H1 (cell line): ENCODE data around the gene SOX30. TPM values are rescaled to one million over a fixed set of nuclear protein-coding genes. Genes with fewer than 3 reads are reported as not detected.

Source experiments
- CTCF ChIA-PET: fragments of 300-600 bp; sonication (Branson Sonifier 250); formaldehyde crosslinking; loops from one replicate; lab custom pipeline; 2021; ENCODE audit not compliant: partially characterized antibody; lab: Charles Lee
- POLR2A ChIA-PET: fragments of 300-600 bp; sonication (Branson Sonifier 250); formaldehyde crosslinking; loops from one replicate; lab custom pipeline; 2021; ENCODE audit warnings: inconsistent platforms; ENCODE audit not compliant: partially characterized antibody; lab: Charles Lee
- DNase-seq, 2 experiments: peaks; one replicate each; pipeline versions ENCODE4 v3.0.0 to v3.0.0-alpha.2; 2010 to 2022; ENCODE audit warnings: low spot score in 2 of 2, low read depth in 1 of 2, mixed read lengths in 1 of 2
- FAIRE-seq: peaks from 2 replicates; lab custom pipeline; 2011; peaks lifted over from hg19 to GRCh38; lab: Jason Lieb, UNC
- H2AFZ ChIP-seq: 2 replicates; pipeline ENCODE4 v1.8.1; 2012; ENCODE audit warnings: low read length, inconsistent platforms
- H2AK5ac ChIP-seq: 2 replicates; pipeline ENCODE4 v1.6.1; 2013; ENCODE audit warnings: low read depth, low read length
- H2BK120ac ChIP-seq: replicated peaks from 2 replicates; pipeline ENCODE3; 2013; ENCODE audit warnings: low read depth, low read length, inconsistent platforms
- H2BK12ac ChIP-seq: 2 replicates; pipeline ENCODE4 v1.6.1; 2013; ENCODE audit warnings: low read depth, low read length
- H2BK15ac ChIP-seq: 2 replicates; pipeline ENCODE4 v1.6.1; 2013; ENCODE audit warnings: low read length
- H2BK20ac ChIP-seq: 2 replicates; pipeline ENCODE4 v1.6.1; 2013; ENCODE audit warnings: low read length
- H2BK5ac ChIP-seq: 2 replicates; pipeline ENCODE4 v1.6.1; 2013; ENCODE audit warnings: low read depth, low read length
- H3K14ac ChIP-seq: 2 replicates; pipeline ENCODE4 v1.6.1; 2013; ENCODE audit warnings: inconsistent platforms; ENCODE audit not compliant: insufficient read length
- H3K18ac ChIP-seq: 2 replicates; pipeline ENCODE4 v1.6.1; 2013; ENCODE audit warnings: low read length; ENCODE audit errors: extremely low read depth
- H3K23ac ChIP-seq: 2 replicates; pipeline ENCODE4 v1.6.1; 2013; ENCODE audit warnings: inconsistent platforms; ENCODE audit not compliant: insufficient read length
- H3K23me2 ChIP-seq: 2 replicates; pipeline ENCODE4 v1.6.1; 2013; ENCODE audit warnings: low read depth, low read length
- H3K27ac ChIP-seq: 2 replicates; pipeline ENCODE4 v1.6.1; 2011; ENCODE audit warnings: low read depth, low read length, inconsistent platforms
- H3K27me3 ChIP-seq, 4 experiments: replicated peaks in 1 of 4; 1 replicate in 1 of 4; 2 replicates in 3 of 4; pipeline versions ENCODE4 v1.6.1 to v1.8.1; 2011 to 2013; ENCODE audit warnings: low read length in 3 of 4, mild to moderate bottlenecking in 3 of 4, inconsistent platforms in 2 of 4, mixed read lengths in 2 of 4, moderate library complexity in 1 of 4; ENCODE audit not compliant: control insufficient read depth in 3 of 4, insufficient read depth in 3 of 4; ENCODE audit errors: extremely low read depth in 1 of 4
- H3K36me3 ChIP-seq, 4 experiments: 2 replicates each; pipeline versions ENCODE4 v1.6.1 to v1.8.1; 2011 to 2013; ENCODE audit warnings: mild to moderate bottlenecking in 4 of 4, low read length in 3 of 4, moderate library complexity in 2 of 4, control low read depth in 1 of 4, inconsistent platforms in 1 of 4; ENCODE audit not compliant: insufficient read depth in 4 of 4, control insufficient read depth in 2 of 4
- H3K4ac ChIP-seq: replicated peaks from 2 replicates; pipeline ENCODE3; 2013; ENCODE audit warnings: low read length, low read depth, mixed read lengths, inconsistent platforms; ENCODE audit not compliant: insufficient read length
- H3K4me1 ChIP-seq, 4 experiments: replicated peaks in 1 of 4; 1 replicate in 1 of 4; 2 replicates in 3 of 4; pipeline versions ENCODE4 v1.6.1 to v1.8.1; 2011 to 2013; ENCODE audit warnings: low read length in 3 of 4, inconsistent platforms in 2 of 4, mixed read lengths in 1 of 4; ENCODE audit not compliant: insufficient read depth in 4 of 4, control insufficient read depth in 3 of 4
- H3K4me2 ChIP-seq, 2 experiments: 2 replicates each; pipeline versions ENCODE4 v1.6.1 to v1.8.1; 2011 to 2013; ENCODE audit warnings: low read depth in 2 of 2, low read length in 2 of 2, control low read depth in 1 of 2, inconsistent platforms in 1 of 2, mild to moderate bottlenecking in 1 of 2; ENCODE audit not compliant: insufficient read depth in 1 of 2
- H3K4me3 ChIP-seq, 4 experiments: fragments of 200-600, 300-600 bp in 1 of 4; sonication (generic), shearing (Covaris generic), sonication (Bioruptor Twin) in 1 of 4; 2 replicates each; pipeline versions ENCODE4 v1.5.1 to v1.8.1; 2011 to 2016; ENCODE audit warnings: low read length in 4 of 4, low read depth in 3 of 4, control low read depth in 2 of 4, inconsistent platforms in 2 of 4, mild to moderate bottlenecking in 2 of 4, mixed read lengths in 1 of 4, moderate library complexity in 1 of 4; ENCODE audit not compliant: insufficient read depth in 2 of 4; ENCODE audit errors: extremely low read depth in 1 of 4
- H3K56ac ChIP-seq: replicated peaks from 2 replicates; pipeline ENCODE3; 2013; ENCODE audit warnings: low read depth, mild to moderate bottlenecking, mixed read lengths, low read length, inconsistent platforms; ENCODE audit not compliant: insufficient read length
- H3K79me1 ChIP-seq: 2 replicates; pipeline ENCODE4 v1.6.1; 2013; ENCODE audit warnings: low read depth, low read length, control low read depth
- H3K79me2 ChIP-seq, 2 experiments: 2 replicates each; pipeline versions ENCODE4 v1.6.1 to v1.8.1; 2012 to 2013; ENCODE audit warnings: low read length in 2 of 2, mild to moderate bottlenecking in 2 of 2, inconsistent platforms in 1 of 2; ENCODE audit not compliant: insufficient read depth in 2 of 2, control insufficient read depth in 1 of 2
- H3K9ac ChIP-seq, 4 experiments: replicated peaks in 1 of 4; 1 replicate in 1 of 4; 2 replicates in 3 of 4; pipeline versions ENCODE4 v1.6.1 to v1.8.1; 2011 to 2013; ENCODE audit warnings: low read depth in 3 of 4, low read length in 3 of 4, control low read depth in 2 of 4, mild to moderate bottlenecking in 2 of 4, moderate library complexity in 2 of 4, inconsistent platforms in 1 of 4; ENCODE audit errors: extremely low read depth in 1 of 4
- H3K9me3 ChIP-seq, 2 experiments: 2 replicates each; pipeline versions ENCODE4 v1.6.1 to v1.8.1; 2012 to 2013; ENCODE audit warnings: mild to moderate bottlenecking in 2 of 2, moderate library complexity in 2 of 2, control low read depth in 1 of 2, inconsistent platforms in 1 of 2, low read depth in 1 of 2, low read length in 1 of 2, mixed read lengths in 1 of 2; ENCODE audit not compliant: insufficient read depth in 2 of 2
- H4K20me1 ChIP-seq, 2 experiments: replicated peaks in 1 of 2; 2 replicates each; pipeline versions ENCODE3 to v1.8.1; 2011 to 2013; ENCODE audit warnings: inconsistent platforms in 2 of 2, low read length in 2 of 2, mild to moderate bottlenecking in 1 of 2; ENCODE audit not compliant: insufficient read depth in 2 of 2, control insufficient read depth in 1 of 2
- H4K5ac ChIP-seq: 2 replicates; pipeline ENCODE4 v1.6.1; 2013; ENCODE audit warnings: low read length, low read depth, mixed read lengths, inconsistent platforms; ENCODE audit not compliant: insufficient read length
- H4K8ac ChIP-seq: 2 replicates; pipeline ENCODE4 v1.8.0; 2013; ENCODE audit warnings: mild to moderate bottlenecking, moderate library complexity, low read length, inconsistent platforms; ENCODE audit not compliant: insufficient read depth; ENCODE audit errors: extremely low read depth
- H4K91ac ChIP-seq: replicated peaks from 2 replicates; pipeline ENCODE3; 2013; ENCODE audit warnings: low read length, mixed read lengths, inconsistent platforms; ENCODE audit not compliant: insufficient read length
- BCL11A ChIP-seq, 2 experiments: IDR thresholded peaks; one replicate each; pipeline ENCODE4 v1.6.1; 2011; ENCODE audit warnings: low read depth in 2 of 2, low read length in 2 of 2, mild to moderate bottlenecking in 2 of 2
- CEBPB ChIP-seq: IDR thresholded peaks from 2 replicates; pipeline ENCODE4 v1.6.1; 2012; ENCODE audit warnings: low read depth, low read length
- EZH2 ChIP-seq: fragments of 200-600 bp; sonication (generic); IDR thresholded peaks from 2 replicates; pipeline ENCODE4 v1.7.1; 2012; ENCODE audit warnings: low read depth, mild to moderate bottlenecking, moderate library complexity, low read length, inconsistent platforms; ENCODE audit not compliant: severe bottlenecking
- GABPA ChIP-seq: IDR thresholded peaks from 2 replicates; pipeline ENCODE4 v1.6.1; 2011; ENCODE audit warnings: mild to moderate bottlenecking, low read length, moderate library complexity, borderline replicate concordance; ENCODE audit not compliant: insufficient read depth
- GTF2F1 ChIP-seq: IDR thresholded peaks from 2 replicates; pipeline ENCODE4 v1.6.1; 2012; ENCODE audit warnings: low read depth, low read length, improper control_type of control experiment, borderline replicate concordance
- HDAC6 ChIP-seq: IDR thresholded peaks from one replicate; pipeline ENCODE4 v1.7.1; 2012; ENCODE audit warnings: low read depth, mild to moderate bottlenecking, inconsistent platforms, low read length, moderate library complexity
- POLR2A ChIP-seq, 2 experiments: IDR thresholded peaks; 1 replicate in 1 of 2; 2 replicates in 1 of 2; pipeline ENCODE4 v1.6.1; 2011; ENCODE audit warnings: low read depth in 2 of 2, low read length in 2 of 2, mild to moderate bottlenecking in 2 of 2; ENCODE audit errors: control extremely low read depth in 1 of 2
- POLR2AphosphoS5 ChIP-seq: IDR thresholded peaks from 2 replicates; pipeline ENCODE4 v1.6.1; 2011; ENCODE audit warnings: low read depth, low read length
- POU5F1 ChIP-seq: IDR thresholded peaks from 2 replicates; pipeline ENCODE4 v1.6.1; 2011; ENCODE audit warnings: low read depth, mild to moderate bottlenecking, low read length, moderate library complexity
- RAD21 ChIP-seq, 2 experiments: IDR thresholded peaks in 1 of 2; conservative IDR thresholded peaks in 1 of 2; 2 replicates each; pipeline ENCODE4 v1.6.1; 2011; ENCODE audit warnings: low read depth in 2 of 2, low read length in 2 of 2, improper control_type of control experiment in 1 of 2, inconsistent platforms in 1 of 2, mild to moderate bottlenecking in 1 of 2, moderate library complexity in 1 of 2
- RFX5 ChIP-seq: IDR thresholded peaks from 2 replicates; pipeline ENCODE4 v1.6.1; 2011; ENCODE audit warnings: low read depth, low read length, improper control_type of control experiment, borderline replicate concordance
- RNF2 ChIP-seq: fragments of 200-900, 300-1000 bp; sonication (generic); IDR thresholded peaks from 2 replicates; pipeline ENCODE4 v1.7.1; 2016; ENCODE audit warnings: borderline replicate concordance, low read depth, mild to moderate bottlenecking, antibody characterized with exemption, low read length; ENCODE audit not compliant: poor library complexity, severe bottlenecking; ENCODE audit errors: missing control alignments
- SP2 ChIP-seq: IDR thresholded peaks from 2 replicates; pipeline ENCODE4 v1.6.1; 2012; ENCODE audit warnings: mild to moderate bottlenecking, low read length, inconsistent platforms
- SUZ12 ChIP-seq: fragments of 200-600 bp; sonication (generic); IDR thresholded peaks from 2 replicates; pipeline ENCODE4 v1.6.1; 2012; ENCODE audit warnings: mild to moderate bottlenecking, inconsistent platforms, low read length, moderate library complexity, mixed read lengths
- ZNF274 ChIP-seq: IDR thresholded peaks from 2 replicates; pipeline ENCODE4 v1.7.0; 2012; ENCODE audit warnings: low read length, borderline replicate concordance; ENCODE audit errors: extremely low read depth
- WGBS, 2 experiments: shearing (Covaris generic) in 1 of 2; methylation state at CpG; one replicate each; pipeline versions ENCODE4 v1.1.6 to v1.1.7; 2013 to 2015; ENCODE audit warnings: low lambda C conversion rate in 2 of 2, mixed read lengths in 2 of 2, inconsistent platforms in 1 of 2, low coverage in 1 of 2, missing lambda C conversion rate in 1 of 2; ENCODE audit not compliant: insufficient replicate concordance in 2 of 2, insufficient coverage in 1 of 2, insufficient read length in 1 of 2; ENCODE audit errors: extremely low coverage in 1 of 2, missing lambda C conversion rate in 1 of 2; 5-methylcytosine and 5-hydroxymethylcytosine counted together
- polyA plus RNA-seq, 7 experiments: library from polyadenylated mRNA; depleted of rRNA in 3 of 7; stranded (reverse) in 5 of 7; unstranded in 2 of 7; fragments of >200 nt in 5 of 7; fragments of 200-250 nt in 2 of 7; gene quantifications; 1 replicate in 5 of 7; 2 replicates in 1 of 7; 4 replicates in 1 of 7; pipeline versions ENCODE4 v1.2.1 to v1.2.3, GENCODE V29; 2011 to 2013; ENCODE audit warnings: missing spikeins in 2 of 7, mixed read lengths in 2 of 7
- total RNA-seq: library from RNA; stranded (reverse); fragmentation: NEBNext Ultra II Directional; extraction: Animal tissue kit (Norgen Biotek cat#: 25700); gene quantifications from 2 replicates; pipeline ENCODE4 v1.2.1, GENCODE V29; 2021

SOX30 gene
- total and polyA plus RNA-seq, 2 of the 8 experiments (the other 6 are each of a cell fraction or from before 2014, with no cell fraction given) = 0.35 TPM; not detected in 1

DNA sequence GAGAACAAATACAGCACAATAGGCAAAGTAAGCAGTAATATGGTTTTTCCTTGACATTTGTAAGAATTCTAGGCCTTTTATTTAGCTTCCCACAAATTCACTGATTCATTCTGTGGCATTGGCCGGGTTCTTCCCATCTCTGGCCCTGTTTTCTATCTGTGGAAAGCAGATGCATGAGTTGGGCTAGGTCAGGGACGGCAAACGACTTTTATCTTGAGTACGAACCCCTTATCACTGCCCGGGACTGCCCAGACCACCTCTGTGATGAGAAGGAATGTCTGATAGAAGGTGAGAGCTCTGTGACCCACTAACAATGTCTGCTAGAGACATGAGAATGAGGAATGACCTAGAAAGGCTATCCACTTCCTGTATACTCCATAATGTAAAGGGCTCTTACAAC, 41.2 kb downstream of the SOX30 start:
- H2BK12ac ChIP-seq = no peak overlapping the region
- H2AFZ ChIP-seq = no peak overlapping the region
- no peaks in the 10 kb centered on the region for H4K20me1 ChIP-seq
- H2BK5ac ChIP-seq = no peak overlapping the region
- H2BK20ac ChIP-seq = no peak overlapping the region
- no peak overlapping the region for H3K23ac ChIP-seq
- H3K18ac ChIP-seq = no peak overlapping the region
- no peak overlapping the region for H3K4me3 ChIP-seq
- no peak overlapping the region for H4K5ac ChIP-seq
- no peaks in the 10 kb centered on the region for H3K79me2 ChIP-seq
- H2AK5ac ChIP-seq = no peak overlapping the region
- H3K4me2 ChIP-seq = no peak overlapping the region
- H4K91ac ChIP-seq = no peak overlapping the region
- no peaks in the 10 kb centered on the region for H3K79me1 ChIP-seq
- H3K23me2 ChIP-seq = no peaks in the 10 kb centered on the region
- H3K27me3 ChIP-seq = no peaks in the 10 kb centered on the region
- no peak overlapping the region for H3K27ac ChIP-seq
- FAIRE-seq (no peak), DNase-seq (no peak)
- H3K4me1 ChIP-seq = no peaks in the 10 kb centered on the region
- H3K36me3 ChIP-seq = no peaks in the 10 kb centered on the region
- H2BK120ac ChIP-seq = no peak overlapping the region
- H3K56ac ChIP-seq = no peak overlapping the region
- POLR2A ChIA-PET = no interaction called here
- no peak overlapping the region for H3K14ac ChIP-seq
- WGBS, 2 experiments = 90% methylated on average over 5 of the region's 5 CpGs; no CpG with 5 or more reads in 1 of the 2 experiments
- no peak overlapping the region for H4K8ac ChIP-seq
- H3K9me3 ChIP-seq = no peaks in the 10 kb centered on the region
- H3K9ac ChIP-seq = no peak overlapping the region
- H3K4ac ChIP-seq = no peak overlapping the region
- CTCF ChIA-PET = no interaction called here
- H2BK15ac ChIP-seq = no peak overlapping the region
- TF ChIP-seq SP2 = no peak
- TF ChIP-seq RFX5 = no peak
- TF ChIP-seq BCL11A (IDR thresholded peaks at IDR 0.05; ENCODE audit: low read depth in 2 of 2, low read length in 2 of 2) = no peak
- no peak for TF ChIP-seq CEBPB
- TF ChIP-seq RAD21 (IDR thresholded peaks at IDR 0.05 in 1 of 2, conservative IDR thresholded peaks at IDR 0.05 in 1 of 2; ENCODE audit: low read depth in 2 of 2, low read length in 2 of 2) = no peak
- TF ChIP-seq EZH2 = no peak
- TF ChIP-seq GTF2F1 = no peak
- no peak for TF ChIP-seq ZNF274
- no peak for TF ChIP-seq POU5F1
- no peak for TF ChIP-seq RNF2
- TF ChIP-seq POLR2AphosphoS5 = no peak
- TF ChIP-seq SUZ12 = no peak
- TF ChIP-seq POLR2A (IDR thresholded peaks at IDR 0.05; ENCODE audit: control extremely low read depth in 1 of 2, low read depth in 2 of 2, low read length in 2 of 2) = no peak
- no peak for TF ChIP-seq GABPA
- TF ChIP-seq HDAC6 = no peak
